Liver (tissue), 9 donors: ENCODE measurements around the gene P4HB. TPM values are rescaled to one million over a fixed set of nuclear protein-coding genes. Genes with fewer than 3 reads are reported as not detected.

Experiments used
- DNase-seq: peaks from one replicate; pipeline ENCODE4 v3.0.0-alpha.2; 2017; ENCODE audit warnings: low spot score
- H3K27ac ChIP-seq, 2 donors: one replicate each; pipeline ENCODE4 v1.7.0; 2013; ENCODE audit warnings: inconsistent platforms in 2 of 2, low read length in 2 of 2, control low read depth in 1 of 2, low read depth in 1 of 2, mild to moderate bottlenecking in 1 of 2
- H3K27me3 ChIP-seq, 4 donors: one replicate each; pipeline versions ENCODE4 v1.6.1 to v1.7.0; 2013; ENCODE audit warnings: low read length in 3 of 4, inconsistent platforms in 1 of 4, mild to moderate bottlenecking in 1 of 4, moderate library complexity in 1 of 4; ENCODE audit not compliant: control insufficient read depth in 4 of 4, insufficient read depth in 4 of 4
- H3K36me3 ChIP-seq, 4 donors: one replicate each; pipeline versions ENCODE4 v1.6.1 to v1.7.0; 2013; ENCODE audit warnings: low read length in 3 of 4, mild to moderate bottlenecking in 3 of 4, low read depth in 1 of 4, moderate library complexity in 1 of 4; ENCODE audit not compliant: control insufficient read depth in 4 of 4, insufficient read depth in 3 of 4
- H3K4me1 ChIP-seq, 4 donors: one replicate each; pipeline versions ENCODE4 v1.6.1 to v1.7.0; 2013; ENCODE audit warnings: low read length in 3 of 4, mild to moderate bottlenecking in 3 of 4, moderate library complexity in 1 of 4; ENCODE audit not compliant: control insufficient read depth in 4 of 4, insufficient read depth in 4 of 4
- H3K4me3 ChIP-seq, 3 donors: one replicate each; pipeline versions ENCODE4 v1.6.1 to v1.7.0; 2013; ENCODE audit warnings: low read length in 3 of 3, control low read depth in 1 of 3, low read depth in 1 of 3, mild to moderate bottlenecking in 1 of 3
- H3K9ac ChIP-seq, 2 donors: one replicate each; pipeline ENCODE4 v1.7.0; 2013; ENCODE audit warnings: low read length in 2 of 2, mild to moderate bottlenecking in 2 of 2, moderate library complexity in 2 of 2, control low read depth in 1 of 2, low read depth in 1 of 2
- H3K9me3 ChIP-seq, 4 donors: one replicate each; pipeline versions ENCODE4 v1.6.1 to v1.7.0; 2013; ENCODE audit warnings: low read length in 3 of 4; ENCODE audit not compliant: control insufficient read depth in 4 of 4
- ATF3 ChIP-seq: IDR thresholded peaks from 2 replicates; pipeline ENCODE4 v1.6.1; 2016; ENCODE audit warnings: antibody characterized with exemption
- CTCF ChIP-seq: fragments of 150-350 bp; IDR thresholded peaks from 2 replicates; pipeline ENCODE4 v1.5.1; 2017; ENCODE audit warnings: improper control_type of control experiment, low read depth, low read length; ENCODE audit not compliant: missing input control
- EGR1 ChIP-seq, 2 donors: IDR thresholded peaks; 2 replicates each; pipeline ENCODE4 v1.6.1; 2016 to 2018; ENCODE audit warnings: antibody characterized with exemption in 2 of 2, low read depth in 2 of 2
- FOXA1 ChIP-seq: IDR thresholded peaks from 2 replicates; pipeline ENCODE4 v1.6.1; 2016; ENCODE audit warnings: antibody characterized with exemption
- FOXA2 ChIP-seq: IDR thresholded peaks from 2 replicates; pipeline ENCODE4 v1.6.1; 2016; ENCODE audit warnings: antibody characterized with exemption
- GABPA ChIP-seq, 2 donors: IDR thresholded peaks in 1 of 2; conservative IDR thresholded peaks in 1 of 2; 2 replicates each; pipeline ENCODE4 v1.6.1; 2016; ENCODE audit warnings: antibody characterized with exemption in 2 of 2, mild to moderate bottlenecking in 1 of 2, moderate library complexity in 1 of 2
- HNF4A ChIP-seq, 2 donors: conservative IDR thresholded peaks; 2 replicates each; pipeline ENCODE4 v1.6.1; 2016; ENCODE audit warnings: antibody characterized with exemption in 2 of 2, mild to moderate bottlenecking in 2 of 2
- HNF4G ChIP-seq: IDR thresholded peaks from 2 replicates; pipeline ENCODE4 v1.6.1; 2016; ENCODE audit warnings: antibody characterized with exemption
- JUND ChIP-seq, 2 donors: IDR thresholded peaks; 2 replicates each; pipeline ENCODE4 v1.6.1; 2016; ENCODE audit warnings: antibody characterized with exemption in 2 of 2
- MAX ChIP-seq: IDR thresholded peaks from 2 replicates; pipeline ENCODE4 v1.6.1; 2016; ENCODE audit warnings: antibody characterized with exemption
- NR2F2 ChIP-seq: IDR thresholded peaks from 2 replicates; pipeline ENCODE4 v1.6.1; 2016; ENCODE audit warnings: antibody characterized with exemption
- RAD21 ChIP-seq, 2 donors: IDR thresholded peaks; 2 replicates each; pipeline ENCODE4 v1.6.1; 2016; ENCODE audit warnings: antibody characterized with exemption in 2 of 2, mild to moderate bottlenecking in 2 of 2
- REST ChIP-seq: IDR thresholded peaks from 2 replicates; pipeline ENCODE4 v1.6.1; 2016; ENCODE audit warnings: antibody characterized with exemption, mild to moderate bottlenecking
- RXRA ChIP-seq, 2 donors: IDR thresholded peaks; 2 replicates each; pipeline ENCODE4 v1.6.1; 2017 to 2018; ENCODE audit warnings: antibody characterized with exemption in 2 of 2, mild to moderate bottlenecking in 1 of 2
- SP1 ChIP-seq: IDR thresholded peaks from 2 replicates; pipeline ENCODE4 v1.6.1; 2018; ENCODE audit warnings: antibody characterized with exemption, mild to moderate bottlenecking
- TAF1 ChIP-seq: conservative IDR thresholded peaks from 2 replicates; pipeline ENCODE4 v1.6.1; 2016; ENCODE audit warnings: antibody characterized with exemption, mild to moderate bottlenecking
- YY1 ChIP-seq: IDR thresholded peaks from 2 replicates; pipeline ENCODE4 v1.6.1; 2016; ENCODE audit warnings: antibody characterized with exemption, mild to moderate bottlenecking
- ZBTB33 ChIP-seq: IDR thresholded peaks from 2 replicates; pipeline ENCODE4 v1.6.1; 2016; ENCODE audit warnings: antibody characterized with exemption
- whole genome bisulfite sequencing: extraction: QIAGEN DNeasy Blood & Tissue Kit; methylation state at CpG from one replicate; pipeline ENCODE4 v1.1.7; 2013; 5-methylcytosine and 5-hydroxymethylcytosine counted together
- polyA plus RNA-seq, 2 donors: library from polyadenylated mRNA; stranded (reverse) in 1 of 2; unstranded in 1 of 2; fragments of 200-250 nt in 1 of 2; fragments of >200 nt in 1 of 2; fragmentation: Nextera tagmentation in 1 of 2; extraction: Ambion mirVana in 1 of 2; gene quantifications; one replicate each; pipeline versions ENCODE4 v1.2.1 to v1.2.3, GENCODE V29; 2013 to 2015
- total RNA-seq, 2 donors: library from RNA; depleted of rRNA; stranded (reverse); fragments of >200 nt; gene quantifications; one replicate each; pipeline ENCODE4 v1.2.3, GENCODE V29; 2014
- donor health status: healthy.
- donor health status: healthy.
- donor health status: healthy.
- donor health status: healthy.
- donor health status: healthy.

Gene P4HB
- total and polyA plus RNA-seq, 4 donors, result 1,000 to 3,361 (median 1,576) TPM

- H3K9me3 ChIP-seq, result no peaks in the 10 kb centered on the region
- peaks cover 9 to 33% (median 21%) of the 10 kb centered on the region in 4 donors for H3K4me1 ChIP-seq
- DNase-seq, result no peak
- H3K9ac ChIP-seq, result peak overlapping the region; percentile 38 to 80
- peak overlapping the region; percentile 41 to 62 for H3K27ac ChIP-seq
- peak overlapping the region; percentile 40 to 80 (median 59) for H3K4me3 ChIP-seq
- TF ChIP-seq YY1 (no peak), FOXA2 (no peak), HNF4G (no peak), EGR1 (IDR thresholded peaks at IDR 0.05; ENCODE audit: low read depth in 2 of 2) (no peak), RXRA (IDR thresholded peaks at IDR 0.05) (no peak), SP1 (no peak), HNF4A (conservative IDR thresholded peaks at IDR 0.05) (no peak), GABPA (IDR thresholded peaks at IDR 0.05 in 1 of 2, conservative IDR thresholded peaks at IDR 0.05 in 1 of 2) (no peak), JUND (IDR thresholded peaks at IDR 0.05) (no peak), ZBTB33 (no peak), TAF1 (no peak), CTCF (no peak), RAD21 (IDR thresholded peaks at IDR 0.05) (no peak), FOXA1 (no peak), ATF3 (no peak), NR2F2 (no peak), MAX (no peak), REST (no peak)
- under 1% methylated on average over 65 of the region's 65 CpGs for WGBS
- H3K36me3 ChIP-seq, result no peaks in the 10 kb centered on the region
- H3K27me3 ChIP-seq, result no peaks in the 10 kb centered on the region
These were observed 27.7 kb downstream of the P4HB start for GRCh38 chr17:81832608-81833159.
